Kidney epithelial cell (primary cell): ENCODE measurements around the gene SPTSSB. TPM values are rescaled to one million over a fixed set of nuclear protein-coding genes. Genes with fewer than 3 reads are reported as not detected.

ENCODE experiments used
- DNase-seq: peaks from one replicate; pipeline ENCODE4 v3.0.0-alpha.2; 2010; ENCODE audit warnings: low read depth
- H3K27me3 ChIP-seq: 2 replicates; pipeline ENCODE4 v1.6.0; 2011; ENCODE audit warnings: low read length; ENCODE audit not compliant: control insufficient read depth, insufficient read depth
- H3K36me3 ChIP-seq: 2 replicates; pipeline ENCODE4 v1.5.1; 2011; ENCODE audit warnings: low read length; ENCODE audit not compliant: control insufficient read depth, insufficient read depth
- H3K4me3 ChIP-seq: 2 replicates; pipeline ENCODE4 v1.5.1; 2011; ENCODE audit warnings: low read depth, mild to moderate bottlenecking, control low read depth, low read length
- total RNA-seq: library from RNA; depleted of rRNA; stranded (reverse); fragments of >200 nt; gene quantifications from 2 replicates; pipeline ENCODE4 v1.2.3, GENCODE V29; 2015
- TF ChIP-seq, protein P1 (sequence below): IDR thresholded peaks from 2 replicates; pipeline ENCODE4 v1.5.1; 2011; ENCODE audit warnings: mild to moderate bottlenecking, moderate library complexity, low read length, control low read depth, inconsistent platforms; ENCODE audit not compliant: insufficient read depth, poor library complexity, severe bottlenecking

Gene SPTSSB
- total RNA-seq, 1 donor from 2014 or later: not detected

DNA sequence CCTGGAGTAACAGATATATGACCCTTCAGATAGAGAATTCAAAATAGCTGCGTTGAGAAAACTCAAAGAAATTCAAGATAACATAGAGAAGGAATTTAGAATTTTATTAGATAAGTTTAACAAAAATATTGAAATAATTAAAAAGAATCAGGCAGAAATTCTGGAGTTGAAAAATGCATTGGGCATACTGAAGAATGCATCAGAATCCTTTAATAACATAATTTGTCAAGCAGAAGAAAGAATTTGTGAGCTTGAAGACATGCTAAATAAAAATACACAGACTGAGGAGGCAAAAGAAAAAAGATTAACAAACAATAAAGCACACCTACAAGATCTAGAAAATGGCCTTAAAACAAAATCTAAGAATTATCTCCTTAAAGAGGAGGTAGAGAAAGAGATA, 50.5 kb downstream of the SPTSSB start:
- DNase-seq: no peak
- Histone ChIP-seq H3K4me3 (no peak overlapping the region), H3K36me3 (no peaks in the 10 kb centered on the region), H3K27me3 (no peaks in the 10 kb centered on the region)
- TF ChIP-seq, protein P1, sequence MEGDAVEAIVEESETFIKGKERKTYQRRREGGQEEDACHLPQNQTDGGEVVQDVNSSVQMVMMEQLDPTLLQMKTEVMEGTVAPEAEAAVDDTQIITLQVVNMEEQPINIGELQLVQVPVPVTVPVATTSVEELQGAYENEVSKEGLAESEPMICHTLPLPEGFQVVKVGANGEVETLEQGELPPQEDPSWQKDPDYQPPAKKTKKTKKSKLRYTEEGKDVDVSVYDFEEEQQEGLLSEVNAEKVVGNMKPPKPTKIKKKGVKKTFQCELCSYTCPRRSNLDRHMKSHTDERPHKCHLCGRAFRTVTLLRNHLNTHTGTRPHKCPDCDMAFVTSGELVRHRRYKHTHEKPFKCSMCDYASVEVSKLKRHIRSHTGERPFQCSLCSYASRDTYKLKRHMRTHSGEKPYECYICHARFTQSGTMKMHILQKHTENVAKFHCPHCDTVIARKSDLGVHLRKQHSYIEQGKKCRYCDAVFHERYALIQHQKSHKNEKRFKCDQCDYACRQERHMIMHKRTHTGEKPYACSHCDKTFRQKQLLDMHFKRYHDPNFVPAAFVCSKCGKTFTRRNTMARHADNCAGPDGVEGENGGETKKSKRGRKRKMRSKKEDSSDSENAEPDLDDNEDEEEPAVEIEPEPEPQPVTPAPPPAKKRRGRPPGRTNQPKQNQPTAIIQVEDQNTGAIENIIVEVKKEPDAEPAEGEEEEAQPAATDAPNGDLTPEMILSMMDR: no peak

DNA sequence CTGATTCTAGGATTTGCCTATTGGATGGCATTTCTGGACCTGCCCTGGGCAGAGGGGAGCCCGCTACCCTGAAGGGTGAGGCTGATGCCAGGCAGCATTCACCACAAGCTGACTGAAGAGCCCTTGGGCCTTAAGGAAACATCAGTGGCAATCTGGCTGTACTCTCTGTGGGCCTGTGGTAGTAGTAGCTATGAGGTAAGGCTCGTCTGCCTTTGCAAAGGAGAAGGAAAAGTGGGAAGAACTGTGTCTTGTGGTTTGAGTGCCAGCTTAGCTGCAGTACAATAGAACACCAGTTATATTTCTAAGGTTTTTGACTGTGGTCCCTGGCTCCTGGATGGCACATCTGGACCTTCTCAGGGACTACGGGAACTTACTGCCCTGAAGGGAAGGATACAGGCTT, 51.5 kb downstream of the SPTSSB start:
- Histone ChIP-seq H3K27me3 (no peaks in the 10 kb centered on the region), H3K4me3 (no peak overlapping the region), H3K36me3 (no peaks in the 10 kb centered on the region)
- DNase-seq: no peak
- TF ChIP-seq, protein P1: no peak

DNA sequence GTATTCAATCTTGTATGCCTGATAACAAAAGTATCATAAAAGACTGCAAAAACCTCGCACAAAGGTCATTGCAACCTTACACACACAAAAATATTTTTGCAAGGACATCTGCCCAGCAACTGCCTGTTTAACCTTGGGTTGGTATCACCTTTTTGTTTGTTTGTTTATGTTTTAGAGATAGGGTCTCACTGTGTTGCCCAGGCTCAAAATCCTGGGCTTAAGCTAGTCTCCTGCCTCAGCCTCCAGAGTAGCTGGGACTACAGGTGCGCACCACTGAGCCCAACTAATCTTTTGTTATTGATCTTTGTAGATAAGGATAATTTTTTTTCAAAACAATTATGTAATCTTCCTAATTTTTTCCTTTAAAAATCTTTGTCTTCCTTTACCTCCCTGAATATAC, 54.2 kb downstream of the SPTSSB start:
- TF ChIP-seq, protein P1: no peak
- no peak for DNase-seq
- Histone ChIP-seq H3K4me3 (no peak overlapping the region), H3K36me3 (no peaks in the 10 kb centered on the region), H3K27me3 (no peaks in the 10 kb centered on the region)

DNA sequence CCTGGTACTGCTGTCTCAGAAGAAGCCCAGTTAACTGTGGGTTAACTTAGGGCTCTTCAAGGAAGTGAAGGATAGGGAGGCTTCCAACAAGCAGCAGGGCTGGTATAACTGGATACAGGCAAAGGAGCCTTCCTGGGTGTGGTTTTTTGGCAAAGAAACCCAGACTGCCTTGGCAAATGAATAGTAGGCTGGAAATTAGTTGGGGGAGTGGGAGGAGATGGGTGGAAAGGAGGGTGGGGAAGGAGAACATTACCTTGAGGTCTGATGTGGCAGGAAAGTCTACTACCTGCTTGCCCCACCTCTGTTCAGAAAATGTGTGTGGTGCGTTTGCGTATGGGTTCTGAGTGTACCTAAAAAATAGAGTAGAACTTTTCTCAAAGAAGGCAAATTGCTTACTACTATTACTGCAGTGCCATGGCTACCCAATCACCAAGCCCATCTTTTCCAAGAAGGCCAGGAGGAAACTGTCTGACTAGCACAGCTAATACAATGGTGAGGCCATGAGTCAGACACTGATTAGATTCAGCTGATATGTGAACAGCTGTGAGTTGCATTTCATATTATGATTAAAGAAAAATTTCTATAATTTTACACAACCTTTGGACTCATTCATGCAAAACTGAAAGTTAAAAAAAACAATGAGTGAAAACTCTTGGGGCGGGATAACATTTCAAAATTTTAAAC, 55.2 kb downstream of the SPTSSB start:
- H3K4me3 ChIP-seq: no peak overlapping the region
- no peaks in the 10 kb centered on the region for H3K27me3 ChIP-seq
- peak; percentile 45 for DNase-seq
- H3K36me3 ChIP-seq: no peaks in the 10 kb centered on the region
- TF ChIP-seq, protein P1: no peak

DNA sequence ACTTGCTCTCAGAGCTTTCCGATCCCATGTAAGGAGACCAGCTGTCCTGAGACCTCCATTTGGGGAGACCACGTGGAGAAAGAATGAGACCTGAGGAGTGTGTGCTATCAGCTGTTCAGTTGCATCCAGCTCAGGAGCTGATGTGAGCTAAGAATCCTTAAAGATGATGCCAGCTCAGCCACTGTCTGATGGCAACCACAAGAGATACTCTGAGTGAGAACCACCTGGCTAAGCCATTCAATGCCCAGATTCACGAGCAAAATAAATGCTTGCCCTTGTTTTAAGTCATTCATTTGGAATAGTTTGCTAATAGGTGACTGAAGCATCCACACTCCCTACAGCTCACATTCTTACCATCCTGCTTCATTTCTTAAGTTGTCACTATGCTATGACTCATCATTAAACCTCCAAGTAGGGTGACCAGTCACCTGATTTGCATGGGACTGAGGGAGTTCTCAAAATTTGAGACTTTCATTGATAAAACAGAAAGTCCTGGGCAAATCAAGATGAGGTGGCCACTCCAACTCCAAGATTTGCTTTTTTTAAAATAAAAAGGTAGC, 56.4 kb downstream of the SPTSSB start:
- DNase-seq: peak; percentile 96
- no peak overlapping the region for H3K4me3 ChIP-seq

More for the DNA sequence above, 56.4 kb downstream of the SPTSSB start:
- Histone ChIP-seq H3K36me3 (no peaks in the 10 kb centered on the region), H3K27me3 (no peaks in the 10 kb centered on the region)
- TF ChIP-seq, protein P1: no peak
